GM04504 (cell line): Measurements from ENCODE around the gene DNAJC2.
"Not testable (repeated sequence)": the region's sequence is repeated elsewhere in the genome, so short reads cannot be mapped to it uniquely, and the experiment has no call there.

Experiments used
- DNase-seq: peaks from one replicate; pipeline ENCODE4 v3.0.0-alpha.2; 2012; ENCODE audit warnings: low read depth

Gene DNAJC2

GRCh38 chr7:103264054-103264453 is 80.5 kb downstream of the DNAJC2 start:
- DNase-seq, result not testable (repeated sequence)
